ENCODE results near the gene HMGXB3. TPM values are rescaled to one million over a fixed set of nuclear protein-coding genes. Genes with fewer than 3 reads are reported as not detected.

The HMGXB3 gene
- total RNA-seq, 4 donors from 2014 or later: 28.8 to 59.3 (median 31.4) TPM

DNA sequence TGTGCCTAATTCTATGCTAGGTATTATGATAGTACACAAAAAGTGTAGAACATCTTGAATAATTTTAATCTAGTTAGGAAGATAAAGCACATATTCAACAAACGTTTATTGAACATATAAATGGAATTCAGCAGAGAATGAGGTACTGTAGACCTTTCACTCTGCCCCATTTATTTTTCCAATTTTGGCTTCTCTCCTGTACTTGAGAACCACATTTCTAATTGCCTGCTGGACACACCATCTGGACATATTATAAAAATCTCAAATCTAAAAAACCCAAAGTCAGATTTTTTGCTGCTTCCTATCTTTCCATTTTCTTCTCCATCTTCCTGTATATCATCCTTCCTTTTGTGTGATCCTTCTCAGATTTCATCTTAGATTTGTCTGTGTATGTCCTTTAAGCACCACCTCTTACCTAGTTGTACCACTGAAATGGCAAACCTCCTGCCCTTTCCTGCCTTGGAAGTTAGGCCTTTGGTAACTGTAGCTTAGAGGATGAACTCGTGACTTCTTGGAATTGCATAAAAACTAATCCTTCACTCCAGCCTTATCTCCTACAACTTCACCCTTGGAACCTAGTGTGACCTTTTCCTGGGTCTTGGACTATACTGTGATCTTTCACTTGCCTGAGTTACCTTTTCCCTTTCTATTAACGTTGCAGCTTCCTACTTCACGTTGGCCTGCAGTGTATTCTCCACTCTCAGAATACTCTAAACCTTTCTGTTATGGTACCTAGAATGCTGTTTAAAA lies 31.2 kb upstream of the HMGXB3 start:
- no peak overlapping the region for H3K27ac ChIP-seq
- no peaks in the 10 kb centered on the region for H3K4me1 ChIP-seq
- TF ChIP-seq, protein P1, sequence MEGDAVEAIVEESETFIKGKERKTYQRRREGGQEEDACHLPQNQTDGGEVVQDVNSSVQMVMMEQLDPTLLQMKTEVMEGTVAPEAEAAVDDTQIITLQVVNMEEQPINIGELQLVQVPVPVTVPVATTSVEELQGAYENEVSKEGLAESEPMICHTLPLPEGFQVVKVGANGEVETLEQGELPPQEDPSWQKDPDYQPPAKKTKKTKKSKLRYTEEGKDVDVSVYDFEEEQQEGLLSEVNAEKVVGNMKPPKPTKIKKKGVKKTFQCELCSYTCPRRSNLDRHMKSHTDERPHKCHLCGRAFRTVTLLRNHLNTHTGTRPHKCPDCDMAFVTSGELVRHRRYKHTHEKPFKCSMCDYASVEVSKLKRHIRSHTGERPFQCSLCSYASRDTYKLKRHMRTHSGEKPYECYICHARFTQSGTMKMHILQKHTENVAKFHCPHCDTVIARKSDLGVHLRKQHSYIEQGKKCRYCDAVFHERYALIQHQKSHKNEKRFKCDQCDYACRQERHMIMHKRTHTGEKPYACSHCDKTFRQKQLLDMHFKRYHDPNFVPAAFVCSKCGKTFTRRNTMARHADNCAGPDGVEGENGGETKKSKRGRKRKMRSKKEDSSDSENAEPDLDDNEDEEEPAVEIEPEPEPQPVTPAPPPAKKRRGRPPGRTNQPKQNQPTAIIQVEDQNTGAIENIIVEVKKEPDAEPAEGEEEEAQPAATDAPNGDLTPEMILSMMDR (IDR thresholded peaks at IDR 0.05): no peak
- TF ChIP-seq POLR2AphosphoS5 (IDR thresholded peaks at IDR 0.05): no peak
- TF ChIP-seq EP300 (IDR thresholded peaks at IDR 0.05): no peak
- TF ChIP-seq POLR2A (IDR thresholded peaks at IDR 0.05): no peak
- H3K27me3 ChIP-seq: no peaks in the 10 kb centered on the region
- H3K9me3 ChIP-seq: no peaks in the 10 kb centered on the region
- H3K36me3 ChIP-seq: no peaks in the 10 kb centered on the region
- 86% methylated on average over 4 of the region's 4 CpGs for WGBS
- DNase-seq (ENCODE audit: low spot score in 2 of 2): no peak
- H3K4me3 ChIP-seq: no peak overlapping the region

DNA sequence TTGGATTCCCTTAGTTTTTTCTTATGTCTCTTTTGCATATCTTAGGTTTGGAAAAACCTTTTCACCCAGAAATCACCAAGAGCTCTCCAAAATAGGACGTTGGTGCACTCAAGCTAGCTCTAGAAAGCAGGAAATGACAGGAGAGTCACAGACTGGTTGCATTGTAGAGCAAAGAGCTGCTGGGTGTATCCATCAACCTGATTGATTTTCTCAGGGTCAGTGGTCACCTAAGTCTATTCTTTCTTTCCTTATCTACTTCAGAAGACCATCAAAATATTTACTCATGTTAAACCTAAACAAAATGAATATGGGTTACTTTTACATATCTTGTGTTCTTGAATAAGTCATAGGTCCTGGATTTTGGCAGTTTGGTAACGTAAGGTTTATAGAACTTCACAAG lies 25.1 kb upstream of the HMGXB3 start:
- H3K4me3 ChIP-seq: no peak overlapping the region
- peaks cover 24% of the 10 kb centered on the region for H3K36me3 ChIP-seq
- no peak for DNase-seq (ENCODE audit: low spot score in 2 of 2)
- no peaks in the 10 kb centered on the region for H3K27me3 ChIP-seq
- WGBS: 70% methylated on average over 2 of the region's 2 CpGs
- no peak overlapping the region for H3K27ac ChIP-seq
- no peak for TF ChIP-seq EP300 (IDR thresholded peaks at IDR 0.05)
- no peak for TF ChIP-seq POLR2AphosphoS5 (IDR thresholded peaks at IDR 0.05)
- TF ChIP-seq POLR2A (IDR thresholded peaks at IDR 0.05): no peak
- TF ChIP-seq, protein P1 (IDR thresholded peaks at IDR 0.05): no peak
- no peaks in the 10 kb centered on the region for H3K9me3 ChIP-seq
- no peaks in the 10 kb centered on the region for H3K4me1 ChIP-seq

DNA sequence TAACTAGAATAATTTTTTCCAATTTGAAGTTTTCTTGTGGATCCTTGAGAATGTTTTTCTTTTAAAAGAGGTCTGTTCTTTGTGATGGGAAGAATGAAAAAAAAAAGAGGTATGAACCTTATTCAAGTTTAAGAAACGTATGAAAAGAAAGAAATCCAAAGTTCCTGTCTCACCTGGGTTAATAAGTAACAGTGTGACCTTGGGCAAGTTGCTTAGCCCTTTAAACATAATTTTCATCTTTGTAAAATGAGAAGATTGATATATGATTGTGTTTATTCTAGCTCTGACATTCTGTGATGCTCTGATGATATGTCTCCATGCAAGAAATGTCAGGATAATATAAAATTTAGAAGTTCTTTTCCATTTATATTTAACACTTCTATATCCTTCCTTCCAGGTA lies 20.6 kb upstream of the HMGXB3 start:
- H3K36me3 ChIP-seq: peaks cover 35% of the 10 kb centered on the region

DNA sequence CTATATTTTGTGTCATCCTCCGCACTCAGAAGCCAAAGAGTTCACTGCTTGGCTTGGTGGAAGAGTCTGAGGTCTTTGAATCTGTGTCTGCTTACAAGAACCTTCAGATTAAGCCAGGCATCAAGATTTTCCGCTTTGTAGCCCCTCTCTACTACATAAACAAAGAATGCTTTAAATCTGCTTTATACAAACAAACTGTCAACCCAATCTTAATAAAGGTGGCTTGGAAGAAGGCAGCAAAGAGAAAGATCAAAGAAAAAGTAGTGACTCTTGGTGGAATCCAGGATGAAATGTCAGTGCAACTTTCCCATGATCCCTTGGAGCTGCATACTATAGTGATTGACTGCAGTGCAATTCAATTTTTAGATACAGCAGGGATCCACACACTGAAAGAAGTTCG lies 19.3 kb upstream of the HMGXB3 start:
- Histone ChIP-seq H3K27ac (no peak overlapping the region), H3K4me1 (no peaks in the 10 kb centered on the region), H3K27me3 (no peaks in the 10 kb centered on the region), H3K9me3 (no peaks in the 10 kb centered on the region), H3K4me3 (no peak overlapping the region), H3K36me3 (peaks cover 35% of the 10 kb centered on the region)
- TF ChIP-seq, protein P1 (IDR thresholded peaks at IDR 0.05): no peak
- TF ChIP-seq POLR2A (IDR thresholded peaks at IDR 0.05) (no peak), EP300 (IDR thresholded peaks at IDR 0.05) (no peak), POLR2AphosphoS5 (IDR thresholded peaks at IDR 0.05) (no peak)
- WGBS: 98% methylated on average over 3 of the region's 3 CpGs
- DNase-seq (ENCODE audit: low spot score in 2 of 2): no peak

More for the DNA sequence above, 20.6 kb upstream of the HMGXB3 start:
- no peaks in the 10 kb centered on the region for H3K4me1 ChIP-seq
- H3K9me3 ChIP-seq: no peaks in the 10 kb centered on the region
- TF ChIP-seq EP300 (IDR thresholded peaks at IDR 0.05) (no peak), POLR2AphosphoS5 (IDR thresholded peaks at IDR 0.05) (no peak), POLR2A (IDR thresholded peaks at IDR 0.05) (no peak)
- TF ChIP-seq, protein P1 (IDR thresholded peaks at IDR 0.05): no peak
- no peak overlapping the region for H3K27ac ChIP-seq
- H3K27me3 ChIP-seq: no peaks in the 10 kb centered on the region
- WGBS: 84% methylated on average over 1 of the region's 1 CpG
- no peak for DNase-seq (ENCODE audit: low spot score in 2 of 2)
- H3K4me3 ChIP-seq: no peak overlapping the region

DNA sequence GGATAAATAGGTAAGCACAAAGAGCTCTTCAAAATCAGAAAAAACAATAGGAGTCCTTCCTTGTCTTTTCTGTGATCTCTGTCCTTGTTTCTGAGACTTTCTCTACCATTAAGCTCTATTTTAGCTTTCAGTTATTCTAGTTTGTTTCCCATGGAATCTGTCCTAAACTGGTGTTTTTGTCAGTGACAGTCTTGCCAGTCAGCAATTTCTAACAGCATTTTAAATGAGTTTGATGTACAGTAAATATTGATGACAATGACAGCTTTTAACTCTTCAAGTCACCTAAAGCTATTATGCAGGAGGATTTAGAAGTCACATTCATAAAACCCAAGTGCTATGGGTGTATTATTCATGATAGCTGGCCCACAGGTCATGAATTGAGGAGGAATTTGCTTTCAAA lies 18.0 kb upstream of the HMGXB3 start:
- DNase-seq (ENCODE audit: low spot score in 2 of 2): no peak
- H3K4me3 ChIP-seq: no peak overlapping the region
- no peaks in the 10 kb centered on the region for H3K27me3 ChIP-seq
- H3K4me1 ChIP-seq: no peaks in the 10 kb centered on the region
- peaks cover 35% of the 10 kb centered on the region for H3K36me3 ChIP-seq
- TF ChIP-seq EP300 (IDR thresholded peaks at IDR 0.05) (no peak), POLR2A (IDR thresholded peaks at IDR 0.05) (no peak), POLR2AphosphoS5 (IDR thresholded peaks at IDR 0.05) (no peak)
- TF ChIP-seq, protein P1 (IDR thresholded peaks at IDR 0.05): no peak
- no peak overlapping the region for H3K27ac ChIP-seq
- no peaks in the 10 kb centered on the region for H3K9me3 ChIP-seq

All from suprapubic skin (tissue), 4 donors.